ENCODE data around the gene ACLY.
"Not testable (repeated sequence)": the region's sequence is repeated elsewhere in the genome, so short reads cannot be mapped to it uniquely, and the experiment has no call there.

ACLY gene

GRCh38 chr17:41909088-41909487 is 9.7 kb downstream of the ACLY start:
- DNase-seq: no peak

GRCh38 chr17:41907633-41908539 is 10.9 kb downstream of the ACLY start:
- no peak for DNase-seq

GRCh38 chr17:41907185-41907556 is 11.6 kb downstream of the ACLY start:
- no peak for DNase-seq

GRCh38 chr17:41906465-41907184 is 12.1 kb downstream of the ACLY start:
- no peak for DNase-seq

GRCh38 chr17:41905172-41905571 is 13.6 kb downstream of the ACLY start:
- DNase-seq: no peak

- no peak for DNase-seq
Measured at GRCh38 chr17:41904242-41904841, 14.4 kb downstream of the ACLY start.

GRCh38 chr17:41901646-41902045 is 17.1 kb downstream of the ACLY start:
- DNase-seq: no peak

GRCh38 chr17:41896726-41897125 is 22.0 kb downstream of the ACLY start:
- no peak for DNase-seq

GRCh38 chr17:41895617-41896016 is 23.1 kb downstream of the ACLY start:
- no peak for DNase-seq

GRCh38 chr17:41894791-41895331 is 23.9 kb downstream of the ACLY start:
- no peak for DNase-seq

GRCh38 chr17:41893384-41893783 is 25.4 kb downstream of the ACLY start:
- DNase-seq: no peak

GRCh38 chr17:41892021-41892376 is 26.8 kb downstream of the ACLY start:
- no peak for DNase-seq

- DNase-seq: no peak
Measured at GRCh38 chr17:41891135-41892020, 27.4 kb downstream of the ACLY start.

- no peak for DNase-seq
Measured at GRCh38 chr17:41888332-41888965, 30.3 kb downstream of the ACLY start.

GRCh38 chr17:41885733-41886132 is 33.0 kb downstream of the ACLY start:
- no peak for DNase-seq

GRCh38 chr17:41882756-41883155 is 36.0 kb downstream of the ACLY start:
- DNase-seq: no peak

GRCh38 chr17:41880130-41880529 is 38.6 kb downstream of the ACLY start:
- DNase-seq: no peak

GRCh38 chr17:41874293-41874670 is 44.5 kb downstream of the ACLY start:
- DNase-seq: not testable (repeated sequence)

- DNase-seq: no peak
Measured at GRCh38 chr17:41873559-41874292, 45.0 kb downstream of the ACLY start.

GRCh38 chr17:41871789-41872188 is 47.0 kb downstream of the ACLY start:
- no peak for DNase-seq

GRCh38 chr17:41870627-41871026 is 48.1 kb downstream of the ACLY start:
- DNase-seq: no peak

Measured in NCI-H345 (cell line).